Ascending aorta (tissue), 2 donors: ENCODE data around the gene MEGF8. TPM values are rescaled to one million over a fixed set of nuclear protein-coding genes. Genes with fewer than 3 reads are reported as not detected.

Experiments
- DNase-seq, 2 donors: peaks; one replicate each; pipeline ENCODE4 v3.0.0-alpha.2; 2019; ENCODE audit warnings: low spot score in 2 of 2
- H3K27ac ChIP-seq, 2 donors: fragments of 200-600 bp; sonication (generic); one replicate each; pipeline ENCODE4 v1.5.1; 2016 to 2017; ENCODE audit warnings: mild to moderate bottlenecking in 1 of 2
- H3K27me3 ChIP-seq: fragments of 200-600 bp; sonication (generic); one replicate; pipeline ENCODE4 v1.5.1; 2017
- H3K36me3 ChIP-seq, 2 donors: fragments of 200-600 bp; sonication (generic); one replicate each; pipeline ENCODE4 v1.5.1; 2016
- H3K4me1 ChIP-seq, 2 donors: fragments of 200-600 bp; sonication (generic); one replicate each; pipeline ENCODE4 v1.5.1; 2016 to 2017; ENCODE audit warnings: mild to moderate bottlenecking in 1 of 2
- H3K4me3 ChIP-seq, 2 donors: fragments of 200-600 bp; sonication (generic); one replicate each; pipeline ENCODE4 v1.5.1; 2016 to 2017; ENCODE audit warnings: mild to moderate bottlenecking in 1 of 2
- H3K9me3 ChIP-seq, 2 donors: fragments of 200-600 bp; sonication (generic); one replicate each; pipeline ENCODE4 v1.5.1; 2016
- intact Hi-C: fragments of 100-400 bp; cut with DNase I; formaldehyde crosslinking; loops from one replicate; pipeline ENCODE4 v1.15.1; 2023
- total RNA-seq: library from RNA; depleted of rRNA; stranded (reverse); fragments of >200 nt; gene quantifications from one replicate; pipeline ENCODE4 v1.1.0, GENCODE V29; 2016
- TF ChIP-seq, protein P1 (sequence below), 3 experiments: fragments of 200-600 bp in 2 of 3; fragments of 450-650 bp in 1 of 3; sonication (generic) in 2 of 3; IDR thresholded peaks; one replicate each; pipeline ENCODE4 v1.5.1; 2016 to 2019; ENCODE audit warnings: antibody characterized with exemption in 3 of 3, mild to moderate bottlenecking in 1 of 3, moderate library complexity in 1 of 3

Gene MEGF8
- total RNA-seq, 1 donor from 2014 or later, result 61.8 TPM

DNA sequence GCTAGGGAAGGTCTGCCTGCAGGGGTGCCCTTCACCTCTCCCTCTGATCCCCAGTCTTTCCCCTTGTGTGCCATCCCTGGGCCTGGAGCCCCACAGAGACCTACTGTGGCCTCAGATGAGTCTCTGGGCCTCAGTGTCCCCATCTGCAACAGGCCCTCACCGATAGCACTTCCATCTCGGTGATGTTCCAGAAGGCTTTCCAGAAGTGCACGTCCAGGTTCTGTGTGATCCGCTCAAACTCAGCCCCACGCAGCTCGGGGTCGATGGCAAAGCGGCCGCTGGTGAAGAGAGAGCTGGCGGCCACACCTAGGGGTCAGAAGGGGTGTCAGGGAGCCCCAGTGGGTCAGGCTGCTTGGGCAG lies 82.4 kb downstream of the MEGF8 start:
- no peaks in the 10 kb centered on the region for H3K4me1 ChIP-seq
- H3K9me3 ChIP-seq, result no peaks in the 10 kb centered on the region
- DNase-seq, result no peak
- H3K4me3 ChIP-seq, result no peak overlapping the region
- TF ChIP-seq, protein P1, sequence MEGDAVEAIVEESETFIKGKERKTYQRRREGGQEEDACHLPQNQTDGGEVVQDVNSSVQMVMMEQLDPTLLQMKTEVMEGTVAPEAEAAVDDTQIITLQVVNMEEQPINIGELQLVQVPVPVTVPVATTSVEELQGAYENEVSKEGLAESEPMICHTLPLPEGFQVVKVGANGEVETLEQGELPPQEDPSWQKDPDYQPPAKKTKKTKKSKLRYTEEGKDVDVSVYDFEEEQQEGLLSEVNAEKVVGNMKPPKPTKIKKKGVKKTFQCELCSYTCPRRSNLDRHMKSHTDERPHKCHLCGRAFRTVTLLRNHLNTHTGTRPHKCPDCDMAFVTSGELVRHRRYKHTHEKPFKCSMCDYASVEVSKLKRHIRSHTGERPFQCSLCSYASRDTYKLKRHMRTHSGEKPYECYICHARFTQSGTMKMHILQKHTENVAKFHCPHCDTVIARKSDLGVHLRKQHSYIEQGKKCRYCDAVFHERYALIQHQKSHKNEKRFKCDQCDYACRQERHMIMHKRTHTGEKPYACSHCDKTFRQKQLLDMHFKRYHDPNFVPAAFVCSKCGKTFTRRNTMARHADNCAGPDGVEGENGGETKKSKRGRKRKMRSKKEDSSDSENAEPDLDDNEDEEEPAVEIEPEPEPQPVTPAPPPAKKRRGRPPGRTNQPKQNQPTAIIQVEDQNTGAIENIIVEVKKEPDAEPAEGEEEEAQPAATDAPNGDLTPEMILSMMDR (IDR thresholded peaks at IDR 0.05), result no peak
- no peaks in the 10 kb centered on the region for H3K36me3 ChIP-seq
- H3K27me3 ChIP-seq, result no peaks in the 10 kb centered on the region
- no peak overlapping the region for H3K27ac ChIP-seq
- intact Hi-C loops, result loop anchor here (10.0 kb wide), 1 partner anchor 553 kb away; no protein-coding TSS in a partner anchor

DNA sequence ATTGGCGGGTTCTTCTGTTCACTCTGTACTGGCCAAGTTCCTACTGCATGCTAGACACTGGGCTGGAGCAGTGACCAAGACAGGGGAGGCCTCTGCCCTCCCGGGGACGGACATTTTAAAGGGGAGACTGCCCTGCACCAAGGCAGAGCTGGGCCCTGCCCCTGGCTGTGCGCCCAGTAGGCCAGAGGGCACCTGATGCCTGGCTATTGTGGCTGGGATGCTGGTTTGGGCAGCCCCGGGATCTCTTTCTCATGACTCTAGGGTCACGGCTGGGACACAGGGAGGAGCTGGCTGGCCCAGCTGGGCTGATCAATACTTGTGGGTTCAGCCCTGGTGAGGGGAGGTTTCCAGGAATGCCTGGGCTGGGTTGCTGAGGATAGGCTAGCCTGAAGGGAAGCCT lies 84.0 kb downstream of the MEGF8 start:
- Histone ChIP-seq H3K27ac (no peak overlapping the region), H3K36me3 (no peaks in the 10 kb centered on the region), H3K4me1 (no peaks in the 10 kb centered on the region), H3K9me3 (no peaks in the 10 kb centered on the region), H3K27me3 (no peaks in the 10 kb centered on the region), H3K4me3 (no peak overlapping the region)
- DNase-seq, result no peak
- TF ChIP-seq, protein P1 (IDR thresholded peaks at IDR 0.05), result no peak
- intact Hi-C loops, result loop anchor here (10.0 kb wide), 1 partner anchor 555 kb away; no protein-coding TSS in a partner anchor

DNA sequence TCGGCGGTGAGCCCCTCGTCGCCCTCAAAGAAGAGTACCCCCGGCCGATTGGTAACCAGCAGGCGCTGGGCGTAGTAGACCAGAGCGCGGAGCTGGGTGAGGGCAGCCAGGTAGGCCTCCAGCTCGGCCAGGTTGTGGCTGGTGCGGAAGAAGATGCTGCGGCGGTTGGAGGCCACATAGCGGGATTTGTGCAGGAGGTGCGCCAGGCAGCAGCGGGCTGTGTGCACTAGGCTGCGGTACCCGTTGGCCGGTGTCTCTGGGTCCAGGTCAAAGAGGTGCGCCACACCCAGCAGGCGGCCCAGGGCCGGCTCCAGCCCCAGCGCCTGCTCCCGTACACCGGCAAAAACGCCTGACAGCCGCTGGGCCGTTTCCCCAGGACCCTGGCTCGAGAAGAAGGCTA lies 84.9 kb downstream of the MEGF8 start:
- H3K9me3 ChIP-seq, result no peaks in the 10 kb centered on the region
- no peak overlapping the region for H3K27ac ChIP-seq
- no peaks in the 10 kb centered on the region for H3K36me3 ChIP-seq
- intact Hi-C loops, result no loop called here
- no peaks in the 10 kb centered on the region for H3K27me3 ChIP-seq
- TF ChIP-seq, protein P1 (IDR thresholded peaks at IDR 0.05), result no peak
- no peaks in the 10 kb centered on the region for H3K4me1 ChIP-seq
- no peak for DNase-seq
- H3K4me3 ChIP-seq, result no peak overlapping the region

DNA sequence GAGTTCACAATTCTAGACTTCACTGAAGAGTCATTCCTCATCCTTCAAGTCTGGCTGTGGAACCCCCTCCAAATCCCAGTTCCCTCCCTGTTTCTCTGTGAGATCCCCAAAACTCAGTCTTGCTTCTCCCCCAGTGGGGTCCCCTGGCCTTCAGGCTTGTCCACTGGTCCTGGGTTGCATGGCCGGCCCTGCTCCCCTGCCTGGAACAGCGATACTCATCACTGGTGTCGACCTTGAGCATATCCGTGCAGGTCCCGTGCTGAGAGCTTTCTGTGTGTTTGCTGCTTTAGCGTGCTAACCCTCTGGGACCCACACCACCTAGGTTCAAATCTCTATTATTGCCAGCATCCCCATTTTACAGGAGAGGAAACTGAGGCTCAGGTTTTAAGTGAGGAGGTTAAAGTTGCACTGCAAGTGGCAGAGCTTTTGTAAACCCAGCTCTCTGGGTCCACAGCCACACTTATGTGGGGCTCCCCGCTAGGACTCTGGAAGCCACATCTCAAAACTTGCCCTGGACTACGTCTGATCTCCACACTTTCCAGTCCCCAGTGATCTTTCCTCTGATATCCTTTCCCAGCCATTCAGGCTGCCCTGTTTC lies 86.2 kb downstream of the MEGF8 start:
- no peaks in the 10 kb centered on the region for H3K4me1 ChIP-seq
- H3K27ac ChIP-seq, result no peak overlapping the region
- H3K27me3 ChIP-seq, result no peaks in the 10 kb centered on the region
- no peak for DNase-seq
- no peak overlapping the region for H3K4me3 ChIP-seq
- H3K9me3 ChIP-seq, result no peaks in the 10 kb centered on the region
- no peaks in the 10 kb centered on the region for H3K36me3 ChIP-seq
- TF ChIP-seq, protein P1 (IDR thresholded peaks at IDR 0.05), result no peak
- intact Hi-C loops, result no loop called here

DNA sequence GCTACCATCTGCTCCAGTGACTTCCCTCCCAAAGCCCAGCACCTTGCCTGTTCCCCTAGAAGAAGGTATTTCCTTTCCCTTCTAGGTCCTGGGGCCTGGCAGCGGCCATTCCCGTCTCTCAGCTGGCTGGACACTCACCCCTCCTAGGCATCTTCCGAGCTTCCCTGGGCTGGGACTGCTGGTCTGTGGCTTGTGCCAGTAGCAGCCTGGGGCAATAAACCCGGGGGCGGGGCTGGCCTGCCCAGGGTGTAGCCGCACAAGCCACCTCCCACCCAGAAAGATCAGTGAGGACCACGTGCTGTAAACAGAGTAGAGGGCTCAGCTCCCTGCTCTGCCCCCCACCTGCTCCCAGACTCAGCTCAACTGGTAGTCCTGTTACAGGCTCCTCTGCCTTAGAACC lies 86.8 kb downstream of the MEGF8 start:
- H3K4me1 ChIP-seq, result no peaks in the 10 kb centered on the region
- DNase-seq, result no peak
- TF ChIP-seq, protein P1 (IDR thresholded peaks at IDR 0.05), result no peak
- no peaks in the 10 kb centered on the region for H3K9me3 ChIP-seq
- no peak overlapping the region for H3K27ac ChIP-seq
- no peaks in the 10 kb centered on the region for H3K36me3 ChIP-seq
- H3K27me3 ChIP-seq, result no peaks in the 10 kb centered on the region
- intact Hi-C loops, result no loop called here
- H3K4me3 ChIP-seq, result no peak overlapping the region

DNA sequence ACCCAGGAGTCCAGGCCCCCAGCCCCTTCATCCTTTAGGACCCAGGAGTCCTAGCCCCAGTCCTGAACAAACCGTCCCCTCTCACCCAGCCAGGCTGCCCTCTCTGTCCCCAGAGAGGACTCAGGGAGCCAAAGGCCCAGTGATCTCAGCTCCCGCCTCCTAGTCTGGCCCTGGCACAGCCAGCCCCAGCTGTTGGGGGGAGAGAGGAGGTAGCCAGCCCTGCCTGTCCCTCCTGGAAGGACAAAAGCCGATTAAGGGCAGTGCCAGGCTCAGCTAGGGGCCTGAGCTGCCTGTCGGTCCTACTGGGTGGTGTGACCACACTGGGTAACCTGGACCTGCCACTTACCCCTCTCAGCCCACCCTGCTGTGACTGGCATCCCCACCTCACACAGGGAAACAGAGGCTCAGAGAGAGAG lies 87.2 kb downstream of the MEGF8 start:
- Histone ChIP-seq H3K27me3 (no peaks in the 10 kb centered on the region), H3K27ac (no peak overlapping the region), H3K4me3 (no peak overlapping the region), H3K36me3 (no peaks in the 10 kb centered on the region), H3K9me3 (no peaks in the 10 kb centered on the region), H3K4me1 (no peaks in the 10 kb centered on the region)
- no peak for DNase-seq
- intact Hi-C loops, result no loop called here
- TF ChIP-seq, protein P1 (IDR thresholded peaks at IDR 0.05), result no peak
